NCI-H2107 treated with DMSO at 0.1 percent for 48 hours (cell line): ENCODE results near the gene ADCY3.
"Not testable (repeated sequence)": the region's sequence is repeated elsewhere in the genome, so short reads cannot be mapped to it uniquely, and the experiment has no call there.

Experiments
- DNase-seq: peaks from one replicate; lab custom pipeline; 2025; ENCODE audit not compliant: unreplicated experiment; lab: John Stamatoyannopoulos, UW

The ADCY3 gene

GRCh38 chr2:24852026-24852425 lies 68.0 kb downstream of the ADCY3 start:
- DNase-seq: no peak

- DNase-seq: no peak
Measured at GRCh38 chr2:24850944-24851343, 69.1 kb downstream of the ADCY3 start.

GRCh38 chr2:24845691-24846090 lies 74.3 kb downstream of the ADCY3 start:
- DNase-seq: no peak

- no peak for DNase-seq
Measured at GRCh38 chr2:24844023-24844685, 75.9 kb downstream of the ADCY3 start.

GRCh38 chr2:24843330-24843860 lies 76.6 kb downstream of the ADCY3 start:
- no peak for DNase-seq

GRCh38 chr2:24842081-24843050 lies 77.7 kb downstream of the ADCY3 start:
- no peak for DNase-seq

GRCh38 chr2:24840962-24841945 lies 78.8 kb downstream of the ADCY3 start:
- DNase-seq: no peak

GRCh38 chr2:24840164-24840869 lies 79.7 kb downstream of the ADCY3 start:
- DNase-seq: no peak

GRCh38 chr2:24839729-24840128 lies 80.3 kb downstream of the ADCY3 start:
- DNase-seq: no peak

- no peak for DNase-seq
Measured at GRCh38 chr2:24838541-24838940, 81.5 kb downstream of the ADCY3 start.

- DNase-seq: no peak
Measured at GRCh38 chr2:24837996-24838513, 82.0 kb downstream of the ADCY3 start.

- no peak for DNase-seq
Measured at GRCh38 chr2:24836706-24837105, 83.3 kb downstream of the ADCY3 start.

GRCh38 chr2:24836206-24836605 lies 83.8 kb downstream of the ADCY3 start:
- no peak for DNase-seq

- not testable (repeated sequence) for DNase-seq
Measured at GRCh38 chr2:24835411-24835810, 84.6 kb downstream of the ADCY3 start.

- no peak for DNase-seq
Measured at GRCh38 chr2:24834733-24835395, 85.2 kb downstream of the ADCY3 start.

- no peak for DNase-seq
Measured at GRCh38 chr2:24833821-24834732, 86.0 kb downstream of the ADCY3 start.

GRCh38 chr2:24832931-24833701 lies 86.9 kb downstream of the ADCY3 start:
- peak; percentile 87 for DNase-seq

GRCh38 chr2:24832521-24832920 lies 87.5 kb downstream of the ADCY3 start:
- DNase-seq: no peak
